ENCODE measurements around the gene AHNAK.

AHNAK gene

GRCh38 chr11:62492586-62492985 lies 54.0 kb downstream of the AHNAK start:
- no peak overlapping the region for H3K4me3 ChIP-seq (IDR thresholded peaks at IDR 0.05; ENCODE audit: insufficient read depth, low read depth, low read length)
- no peak overlapping the region for H3K9ac ChIP-seq
- H3K27ac ChIP-seq, result no peak overlapping the region
- no peaks in the 10 kb centered on the region for H3K4me1 ChIP-seq (ENCODE audit: low read depth, poor library complexity, severe bottlenecking)
- no peaks in the 10 kb centered on the region for H3K79me2 ChIP-seq (ENCODE audit: insufficient read depth, low read depth)
- no peaks in the 10 kb centered on the region for H3K27me3 ChIP-seq (ENCODE audit: insufficient read depth, low read depth)
- no peak overlapping the region for H2AFZ ChIP-seq (ENCODE audit: low read depth)
- TF ChIP-seq CTCF (conservative IDR thresholded peaks at IDR 0.05; ENCODE audit: low read depth, low read length), result no peak
- no peak overlapping the region for H3K4me2 ChIP-seq
- H4K20me1 ChIP-seq (ENCODE audit: insufficient read depth), result no peaks in the 10 kb centered on the region
- H3K36me3 ChIP-seq (ENCODE audit: insufficient read depth), result no peaks in the 10 kb centered on the region

DNA sequence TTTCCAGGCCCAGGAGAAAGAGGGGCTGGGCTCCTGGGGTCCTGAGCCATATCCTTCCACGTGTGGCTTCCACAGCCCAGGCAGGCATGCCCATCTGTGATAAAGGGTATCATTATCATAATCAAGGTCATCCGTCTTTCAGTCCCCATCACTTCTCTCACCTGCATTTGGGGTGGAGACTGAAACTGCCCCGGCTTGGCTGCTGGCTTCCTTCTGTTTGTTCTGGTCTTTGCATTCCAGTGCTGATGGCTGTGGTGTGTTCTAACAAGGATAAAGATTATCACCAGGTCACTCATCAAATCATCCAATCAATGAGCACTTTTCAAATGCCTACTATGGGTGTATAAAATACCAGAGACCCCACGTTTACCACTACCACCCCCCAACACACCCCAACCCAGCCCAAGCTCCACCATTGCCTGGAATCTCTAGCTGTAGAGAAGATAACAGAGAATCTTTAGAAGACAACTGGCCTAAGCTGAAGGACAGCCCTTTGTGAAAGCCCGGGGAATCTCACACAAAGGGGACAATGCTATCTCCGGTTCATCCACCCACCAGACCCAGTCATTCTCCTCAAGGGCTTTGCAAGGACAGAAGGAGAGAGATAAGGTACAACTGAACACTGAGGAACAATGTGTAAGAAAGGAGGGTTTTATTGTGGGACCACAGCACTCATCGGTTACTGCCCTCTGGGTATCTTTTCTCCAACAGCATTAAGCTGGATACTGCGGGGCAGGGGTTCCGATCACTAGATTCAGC lies 54.9 kb downstream of the AHNAK start:
- H2AFZ ChIP-seq (ENCODE audit: low read depth), result no peak overlapping the region
- no peaks in the 10 kb centered on the region for H3K79me2 ChIP-seq (ENCODE audit: insufficient read depth, low read depth)
- H3K4me2 ChIP-seq, result no peak overlapping the region

DNA sequence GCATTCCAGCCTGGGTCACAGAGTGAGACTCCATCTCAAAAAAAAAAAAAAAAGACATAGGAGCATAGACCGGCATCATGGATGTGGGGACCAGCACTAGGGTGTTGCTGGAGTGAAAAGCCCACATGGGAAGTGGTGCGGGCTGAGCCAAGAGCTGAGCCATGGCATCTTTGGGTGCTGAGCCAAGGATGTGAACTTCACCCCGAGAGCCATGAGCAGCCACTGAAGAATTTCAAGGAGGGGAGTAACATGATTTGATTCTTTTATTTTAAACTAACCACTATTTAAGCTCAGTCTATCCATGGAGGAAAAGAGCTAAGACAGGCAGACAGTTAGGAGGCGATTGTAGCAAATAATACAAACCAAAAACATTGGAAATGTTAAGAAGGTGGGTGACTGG lies 57.4 kb downstream of the AHNAK start:
- Histone ChIP-seq H3K27me3 (ENCODE audit: insufficient read depth, low read depth) (no peaks in the 10 kb centered on the region), H3K27ac (no peak overlapping the region), H3K4me2 (no peak overlapping the region), H3K36me3 (ENCODE audit: insufficient read depth) (no peaks in the 10 kb centered on the region), H4K20me1 (ENCODE audit: insufficient read depth) (no peaks in the 10 kb centered on the region), H3K4me1 (ENCODE audit: low read depth, poor library complexity, severe bottlenecking) (no peaks in the 10 kb centered on the region), H2AFZ (ENCODE audit: low read depth) (no peak overlapping the region), H3K4me3 (IDR thresholded peaks at IDR 0.05; ENCODE audit: insufficient read depth, low read depth, low read length) (no peak overlapping the region), H3K9ac (no peak overlapping the region), H3K79me2 (ENCODE audit: insufficient read depth, low read depth) (no peaks in the 10 kb centered on the region)
- no peak for TF ChIP-seq CTCF (conservative IDR thresholded peaks at IDR 0.05; ENCODE audit: low read depth, low read length)

More for the DNA sequence above, 54.9 kb downstream of the AHNAK start:
- Histone ChIP-seq H4K20me1 (ENCODE audit: insufficient read depth) (no peaks in the 10 kb centered on the region), H3K27ac (no peak overlapping the region), H3K4me1 (ENCODE audit: low read depth, poor library complexity, severe bottlenecking) (no peaks in the 10 kb centered on the region), H3K36me3 (ENCODE audit: insufficient read depth) (no peaks in the 10 kb centered on the region), H3K4me3 (IDR thresholded peaks at IDR 0.05; ENCODE audit: insufficient read depth, low read depth, low read length) (no peak overlapping the region), H3K9ac (no peak overlapping the region), H3K27me3 (ENCODE audit: insufficient read depth, low read depth) (no peaks in the 10 kb centered on the region)
- no peak for TF ChIP-seq CTCF (conservative IDR thresholded peaks at IDR 0.05; ENCODE audit: low read depth, low read length)

DNA sequence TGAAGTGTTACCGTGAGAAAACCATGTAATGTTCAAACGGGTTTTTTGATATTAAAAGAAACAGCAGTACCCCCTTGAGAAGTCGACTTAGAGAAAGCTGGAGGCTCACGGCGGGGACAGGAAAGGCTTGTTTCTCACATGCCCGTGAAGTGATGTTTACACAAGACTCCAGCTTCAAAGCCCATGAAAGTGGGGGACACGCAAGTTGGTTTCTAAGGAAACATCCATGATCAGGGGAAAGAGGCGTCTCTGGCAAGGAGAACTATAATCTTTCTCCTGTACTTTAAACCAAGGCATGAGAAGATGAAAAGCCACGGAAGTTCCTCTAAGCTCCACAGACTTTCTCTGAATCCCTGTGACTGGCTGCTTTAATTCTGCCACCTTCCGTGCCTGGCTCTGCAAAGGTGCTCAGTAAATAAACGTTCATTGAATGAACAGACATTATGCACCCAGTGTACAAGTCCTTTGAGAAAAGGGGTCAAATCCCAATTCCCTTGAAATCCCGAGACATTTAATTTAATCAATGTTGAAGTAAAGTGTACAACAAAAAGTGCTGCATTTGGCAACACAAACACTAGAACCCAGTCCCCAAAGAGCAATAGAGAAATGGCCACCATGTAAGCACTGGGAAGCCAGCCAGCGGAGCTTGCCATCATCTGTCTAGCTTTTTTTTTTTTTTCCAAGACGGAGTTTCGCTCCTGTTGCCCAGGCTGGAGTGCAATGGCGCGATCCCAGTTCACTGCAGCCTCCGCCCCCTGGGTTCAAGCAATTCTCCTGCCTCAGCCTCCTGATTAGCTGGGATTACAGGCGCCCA lies 58.7 kb downstream of the AHNAK start:
- Histone ChIP-seq H3K4me1 (ENCODE audit: low read depth, poor library complexity, severe bottlenecking) (no peaks in the 10 kb centered on the region), H3K4me2 (no peak overlapping the region), H3K27me3 (ENCODE audit: insufficient read depth, low read depth) (no peaks in the 10 kb centered on the region), H3K9ac (no peak overlapping the region), H3K36me3 (ENCODE audit: insufficient read depth) (no peaks in the 10 kb centered on the region), H4K20me1 (ENCODE audit: insufficient read depth) (no peaks in the 10 kb centered on the region), H2AFZ (ENCODE audit: low read depth) (no peak overlapping the region), H3K4me3 (IDR thresholded peaks at IDR 0.05; ENCODE audit: insufficient read depth, low read depth, low read length) (no peak overlapping the region), H3K79me2 (ENCODE audit: insufficient read depth, low read depth) (no peaks in the 10 kb centered on the region), H3K27ac (no peak overlapping the region)
- TF ChIP-seq CTCF (conservative IDR thresholded peaks at IDR 0.05; ENCODE audit: low read depth, low read length), result no peak
